ENCODE results near the gene ASPG. TPM values are rescaled to one million over a fixed set of nuclear protein-coding genes. Genes with fewer than 3 reads are reported as not detected.

ASPG gene
- total and polyA plus RNA-seq, 3 donors from 2014 or later, result 2.7 to 3.7 (median 3.3) TPM

DNA sequence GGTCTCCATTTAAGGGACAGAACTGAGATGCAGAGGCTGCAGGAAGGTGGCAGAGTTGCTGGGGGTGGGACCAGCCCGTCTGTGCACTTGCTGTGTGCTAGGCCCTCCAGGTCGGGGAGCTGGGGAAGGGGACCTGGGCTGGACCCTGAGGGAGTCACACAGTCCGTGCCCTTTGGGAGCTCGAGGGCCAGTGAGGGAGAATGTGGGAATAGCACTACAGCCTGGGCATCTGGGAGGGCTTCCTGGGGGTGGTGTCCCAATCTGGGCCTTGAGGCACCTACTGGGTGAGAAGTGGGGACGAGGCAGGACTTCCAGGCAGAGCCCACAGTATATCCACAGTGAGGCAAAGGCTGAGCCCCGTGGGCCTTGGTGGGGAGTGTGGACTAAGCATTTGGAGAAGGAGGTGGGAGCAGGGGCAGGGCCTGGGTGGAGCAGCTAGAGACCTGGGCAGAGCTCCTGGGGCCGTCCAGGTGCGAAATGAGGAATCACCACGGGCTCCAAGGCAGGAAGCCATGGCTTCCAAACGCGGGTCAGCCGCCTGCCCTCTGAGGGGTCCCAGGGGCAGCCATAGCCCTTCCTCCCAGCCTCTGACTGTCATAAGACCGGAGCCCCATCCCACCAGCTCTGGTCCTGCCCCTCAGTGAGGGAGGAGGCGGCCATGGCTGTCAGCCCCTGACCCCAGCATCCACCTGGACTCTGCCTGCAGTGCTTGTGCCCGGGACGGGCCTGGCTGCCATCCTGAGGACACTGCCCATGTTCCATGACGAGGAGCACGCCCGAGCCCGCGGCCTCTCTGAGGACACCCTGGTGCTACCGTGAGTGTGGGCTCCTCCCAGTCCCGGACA, 6.6 kb downstream of the ASPG start:
- TF ChIP-seq POLR2A (IDR thresholded peaks at IDR 0.05) (no peak), CTCF (IDR thresholded peaks at IDR 0.05) (no peak)
- no peaks in the 10 kb centered on the region for H3K36me3 ChIP-seq (ENCODE audit: low read depth, missing control alignments)
- WGBS, 2 donors, result 77 to 90% methylated on average over 13 to 23 of the region's 23 CpGs
- H3K4me1 ChIP-seq, result no peaks in the 10 kb centered on the region
- DNase-seq, result no peak
- H3K27me3 ChIP-seq, result no peaks in the 10 kb centered on the region
- intact Hi-C loops (cut with DNase I; ENCODE audit: low total_unique reads), result no loop called here
- H3K4me3 ChIP-seq, result no peak overlapping the region
- no peak overlapping the region for H3K27ac ChIP-seq
- no peaks in the 10 kb centered on the region for H3K9me3 ChIP-seq

GRCh38 chr14:104092931-104093365, 7.4 kb downstream of the ASPG start:
- TF ChIP-seq CTCF (IDR thresholded peaks at IDR 0.05), result no peak
- TF ChIP-seq POLR2A (IDR thresholded peaks at IDR 0.05), result no peak
- DNase-seq, result no peak

DNA sequence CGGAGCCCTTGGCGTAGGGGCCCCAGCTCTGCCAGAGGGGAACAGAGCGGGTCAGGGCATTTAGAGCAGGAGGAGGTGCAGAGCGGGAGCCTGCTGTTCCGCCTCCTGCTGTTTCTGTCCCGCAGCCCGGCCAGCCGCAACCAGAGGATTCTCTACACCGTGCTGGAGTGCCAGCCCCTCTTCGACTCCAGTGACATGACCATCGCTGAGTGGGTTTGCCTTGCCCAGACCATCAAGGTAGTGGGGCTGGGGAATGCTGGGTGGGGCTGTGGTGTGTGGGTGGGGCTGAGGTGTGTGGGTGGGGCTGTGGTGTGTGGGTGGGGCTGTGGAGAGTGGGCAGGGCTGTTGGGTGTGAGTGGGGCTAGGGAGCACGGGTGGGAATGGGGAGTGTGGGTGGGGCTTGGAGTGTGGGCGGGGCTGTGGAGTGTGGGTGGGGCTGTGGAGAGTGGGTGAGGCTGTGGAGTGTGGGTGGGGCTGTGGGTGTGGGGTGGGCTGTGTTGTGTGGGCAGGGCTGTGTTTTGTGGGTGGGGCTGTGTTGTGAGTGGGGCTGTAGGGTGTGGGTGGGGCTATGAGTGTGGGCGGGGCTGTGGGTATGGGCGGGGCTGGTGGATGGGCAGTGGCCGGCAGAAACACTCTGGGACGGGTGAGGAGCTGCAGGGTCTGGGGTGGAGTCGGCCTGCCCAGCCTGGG, 8.0 kb downstream of the ASPG start:
- Histone ChIP-seq H3K4me1 (no peaks in the 10 kb centered on the region), H3K4me3 (no peak overlapping the region), H3K27me3 (no peaks in the 10 kb centered on the region), H3K36me3 (ENCODE audit: low read depth, missing control alignments) (no peaks in the 10 kb centered on the region), H3K27ac (no peak overlapping the region), H3K9me3 (no peaks in the 10 kb centered on the region)
- intact Hi-C loops (cut with DNase I; ENCODE audit: low total_unique reads), result no loop called here
- WGBS, 2 donors, result 49 to 73% methylated on average over 18 of the region's 18 CpGs
- no peak for DNase-seq
- TF ChIP-seq CTCF (IDR thresholded peaks at IDR 0.05) (no peak), POLR2A (IDR thresholded peaks at IDR 0.05) (no peak)

More at GRCh38 chr14:104092931-104093365, 7.4 kb downstream of the ASPG start:
- Histone ChIP-seq H3K4me1 (no peaks in the 10 kb centered on the region), H3K36me3 (ENCODE audit: low read depth, missing control alignments) (no peaks in the 10 kb centered on the region), H3K9me3 (no peaks in the 10 kb centered on the region), H3K27me3 (no peaks in the 10 kb centered on the region), H3K4me3 (no peak overlapping the region), H3K27ac (no peak overlapping the region)
- whole genome bisulfite sequencing, 2 donors, result 68 to 74% methylated on average over 3 to 11 of the region's 11 CpGs
- intact Hi-C loops (cut with DNase I; ENCODE audit: low total_unique reads), result no loop called here

GRCh38 chr14:104094056-104094708, 8.7 kb downstream of the ASPG start:
- no peaks in the 10 kb centered on the region for H3K9me3 ChIP-seq
- H3K36me3 ChIP-seq (ENCODE audit: low read depth, missing control alignments), result no peaks in the 10 kb centered on the region
- no peaks in the 10 kb centered on the region for H3K27me3 ChIP-seq
- H3K4me3 ChIP-seq, result no peak overlapping the region
- intact Hi-C loops (cut with DNase I; ENCODE audit: low total_unique reads), result no loop called here
- TF ChIP-seq POLR2A (IDR thresholded peaks at IDR 0.05), result no peak
- no peak for TF ChIP-seq CTCF (IDR thresholded peaks at IDR 0.05)
- 34 to 71% methylated on average over 3 to 20 of the region's 20 CpGs for WGBS, 2 donors
- H3K27ac ChIP-seq, result no peak overlapping the region
- DNase-seq, result no peak
- no peaks in the 10 kb centered on the region for H3K4me1 ChIP-seq

Data from testis (tissue), 3 donors.